IMR-90 (cell line): ENCODE results near the gene CBFA2T3. TPM values are rescaled to one million over a fixed set of nuclear protein-coding genes. Genes with fewer than 3 reads are reported as not detected.

ENCODE experiments used
- ATAC-seq: fragments of 200-7000 bp; cut with Tn5 transposase; 2 replicates; pipeline ENCODE4 v1.9.1; 2020; ENCODE audit warnings: low read depth, mild to moderate bottlenecking, moderate library complexity
- BruUV-seq: library from RNA; stranded (reverse); fragments of 400-500 nt; replicated peaks from 2 replicates; lab custom pipeline; 2021; lab: Mats Ljungman, UMichigan
- CTCF ChIA-PET: fragments of 300-600 bp; formaldehyde crosslinking; extraction: SDS; loops from one replicate; lab custom pipeline; 2021; ENCODE audit warnings: antibody characterized with exemption; lab: Yijun Ruan, JAX
- POLR2A ChIA-PET: fragments of 300-600 bp; sonication (Branson Sonifier 250); formaldehyde crosslinking; loops from one replicate; lab custom pipeline; 2022; ENCODE audit warnings: antibody characterized with exemption; ENCODE audit not compliant: unreplicated experiment; lab: Charles Lee
- DNase-seq: peaks from one replicate; pipeline ENCODE4 v3.0.0; 2013
- H2AFZ ChIP-seq: replicated peaks from 2 replicates; pipeline ENCODE3; 2013; ENCODE audit warnings: low read length, mild to moderate bottlenecking; ENCODE audit not compliant: poor library complexity
- H2AK5ac ChIP-seq: 2 replicates; pipeline ENCODE4 v1.6.1; 2013; ENCODE audit warnings: low read depth, low read length, inconsistent platforms
- H2AK9ac ChIP-seq: replicated peaks from 2 replicates; pipeline ENCODE3; 2013; ENCODE audit warnings: mild to moderate bottlenecking, low read depth, low read length, moderate library complexity; ENCODE audit not compliant: poor library complexity
- H2BK120ac ChIP-seq: 2 replicates; pipeline ENCODE4 v1.6.1; 2013; ENCODE audit warnings: low read depth, low read length, inconsistent platforms
- H2BK15ac ChIP-seq: 3 replicates; pipeline ENCODE4 v1.6.1; 2013; ENCODE audit warnings: low read depth, low read length, inconsistent platforms
- H2BK20ac ChIP-seq: 2 replicates; pipeline ENCODE4 v1.6.1; 2013; ENCODE audit warnings: low read depth, mild to moderate bottlenecking, inconsistent platforms, low read length, moderate library complexity
- H2BK5ac ChIP-seq: 2 replicates; pipeline ENCODE4 v1.6.1; 2013; ENCODE audit warnings: mild to moderate bottlenecking, low read depth, low read length, inconsistent platforms; ENCODE audit not compliant: poor library complexity, severe bottlenecking
- H3K14ac ChIP-seq: replicated peaks from 2 replicates; pipeline ENCODE4 v1.6.1; 2013; ENCODE audit warnings: low read depth, low read length, inconsistent platforms
- H3K18ac ChIP-seq: 2 replicates; pipeline ENCODE4 v1.6.1; 2013; ENCODE audit warnings: low read depth, low read length, control low read depth
- H3K23ac ChIP-seq: 2 replicates; pipeline ENCODE4 v1.6.1; 2013; ENCODE audit warnings: low read depth, low read length, inconsistent platforms
- H3K27ac ChIP-seq: 2 replicates; pipeline ENCODE4 v1.5.1; 2013; ENCODE audit warnings: mild to moderate bottlenecking, control low read depth, low read length; ENCODE audit not compliant: insufficient read depth
- H3K27me3 ChIP-seq: 2 replicates; pipeline ENCODE4 v1.6.1; 2013; ENCODE audit warnings: low read length; ENCODE audit not compliant: control insufficient read depth, insufficient read depth
- H3K36me3 ChIP-seq: 2 replicates; pipeline ENCODE4 v1.6.1; 2013; ENCODE audit warnings: low read length, mixed read lengths; ENCODE audit not compliant: control insufficient read depth, insufficient read depth
- H3K4ac ChIP-seq: 2 replicates; pipeline ENCODE4 v1.6.1; 2013; ENCODE audit warnings: low read depth, low read length, inconsistent platforms
- H3K4me1 ChIP-seq: 2 replicates; pipeline ENCODE4 v1.6.1; 2013; ENCODE audit warnings: low read length, mixed read lengths; ENCODE audit not compliant: control insufficient read depth, insufficient read depth
- H3K4me2 ChIP-seq: 2 replicates; pipeline ENCODE4 v1.6.1; 2013; ENCODE audit warnings: low read depth, mild to moderate bottlenecking, control low read depth, low read length, moderate library complexity
- H3K4me3 ChIP-seq: 2 replicates; pipeline ENCODE4 v1.5.1; 2013; ENCODE audit warnings: low read depth, mild to moderate bottlenecking, control low read depth, low read length, moderate library complexity; ENCODE audit not compliant: insufficient read depth
- H3K56ac ChIP-seq: 2 replicates; pipeline ENCODE4 v1.6.1; 2013; ENCODE audit warnings: low read length, inconsistent platforms; ENCODE audit not compliant: insufficient read depth; ENCODE audit errors: extremely low read depth
- H3K79me1 ChIP-seq, 2 experiments: 2 replicates each; pipeline ENCODE4 v1.6.1; 2013; ENCODE audit warnings: low read length in 2 of 2, inconsistent platforms in 1 of 2, low read depth in 1 of 2
- H3K9ac ChIP-seq: 2 replicates; pipeline ENCODE4 v1.6.1; 2013; ENCODE audit warnings: low read depth, low read length, control low read depth
- H3K9me1 ChIP-seq: 2 replicates; pipeline ENCODE4 v1.6.1; 2013; ENCODE audit warnings: low read length, inconsistent platforms; ENCODE audit not compliant: insufficient read depth
- H3K9me3 ChIP-seq: 2 replicates; pipeline ENCODE4 v1.6.1; 2013; ENCODE audit warnings: low read length; ENCODE audit not compliant: control insufficient read depth, insufficient read depth
- H4K20me1 ChIP-seq: 2 replicates; pipeline ENCODE4 v1.6.1; 2013; ENCODE audit warnings: low read length, inconsistent platforms; ENCODE audit not compliant: insufficient read depth
- H4K5ac ChIP-seq: 2 replicates; pipeline ENCODE4 v1.6.1; 2013; ENCODE audit warnings: mild to moderate bottlenecking, low read depth, low read length, control low read depth
- H4K8ac ChIP-seq, 2 experiments: 2 replicates each; pipeline ENCODE4 v1.6.1; 2013; ENCODE audit warnings: low read depth in 2 of 2, low read length in 2 of 2, control low read depth in 1 of 2, inconsistent platforms in 1 of 2
- H4K91ac ChIP-seq: 2 replicates; pipeline ENCODE4 v1.6.1; 2013; ENCODE audit warnings: low read depth, low read length, inconsistent platforms; ENCODE audit not compliant: insufficient read depth
- CEBPB ChIP-seq: IDR thresholded peaks from 2 replicates; pipeline ENCODE4 v1.6.1; 2012; ENCODE audit warnings: low read depth, low read length, improper control_type of control experiment
- CHD1 ChIP-seq: IDR thresholded peaks from 2 replicates; pipeline ENCODE4 v1.6.1; 2012; ENCODE audit warnings: low read depth, low read length, improper control_type of control experiment
- CTCF ChIP-seq: conservative IDR thresholded peaks from 2 replicates; pipeline ENCODE4 v1.5.1; 2012; ENCODE audit warnings: mild to moderate bottlenecking, low read depth, low read length, improper control_type of control experiment
- FOS ChIP-seq: fragments of 150-350 bp; IDR thresholded peaks from 2 replicates; pipeline ENCODE4 v1.6.1; 2016; ENCODE audit warnings: low read depth, low read length
- MAFK ChIP-seq: IDR thresholded peaks from 2 replicates; pipeline ENCODE4 v1.6.1; 2012; ENCODE audit warnings: low read depth, low read length, improper control_type of control experiment
- MXI1 ChIP-seq: IDR thresholded peaks from 2 replicates; pipeline ENCODE4 v1.6.1; 2012; ENCODE audit warnings: low read depth, mild to moderate bottlenecking, low read length, moderate library complexity, borderline replicate concordance
- NFE2L2 ChIP-seq: fragments of 150-350 bp; IDR thresholded peaks from 2 replicates; pipeline ENCODE4 v1.6.1; 2016; ENCODE audit warnings: low read depth, mild to moderate bottlenecking, low read length
- POLR2A ChIP-seq: IDR thresholded peaks from 2 replicates; pipeline ENCODE4 v1.6.1; 2012; ENCODE audit warnings: mild to moderate bottlenecking, low read depth, low read length
- RAD21 ChIP-seq: IDR thresholded peaks from 2 replicates; pipeline ENCODE4 v1.6.1; 2012; ENCODE audit warnings: low read length, improper control_type of control experiment
- RCOR1 ChIP-seq: IDR thresholded peaks from 2 replicates; pipeline ENCODE4 v1.6.1; 2012; ENCODE audit warnings: mild to moderate bottlenecking, low read length, improper control_type of control experiment; ENCODE audit not compliant: insufficient replicate concordance
- SMC3 ChIP-seq: fragments of 150-350 bp; IDR thresholded peaks from 2 replicates; pipeline ENCODE4 v1.6.1; 2016; ENCODE audit warnings: low read depth, mild to moderate bottlenecking, antibody characterized with exemption, low read length, moderate library complexity
- USF2 ChIP-seq: fragments of 150-350 bp; IDR thresholded peaks from 2 replicates; pipeline ENCODE4 v1.6.1; 2017; ENCODE audit warnings: mild to moderate bottlenecking, antibody characterized with exemption, low read length, low read depth
- WGBS, 2 experiments: methylation state at CpG; one replicate each; pipeline versions ENCODE4 v1.1.5 to v1.1.7; 2013; ENCODE audit warnings: missing lambda C conversion rate in 2 of 2; ENCODE audit not compliant: insufficient read length in 1 of 2; ENCODE audit errors: extremely low coverage in 2 of 2; 5-methylcytosine and 5-hydroxymethylcytosine counted together
- dilution Hi-C: fragments of 300-500 bp; cut with HindIII; formaldehyde crosslinking; loops from one replicate; pipeline ENCODE4 v1.14.3; 2018; ENCODE audit warnings: low sequenced_read_pairs; ENCODE audit not compliant: unreplicated experiment
- in situ Hi-C: fragments of 300-500 bp; cut with MboI; formaldehyde crosslinking; loops from 3 replicates; pipeline ENCODE4 v1.14.3; 2019; ENCODE audit warnings: low sequenced_read_pairs, inconsistent platforms, mixed read lengths
- intact Hi-C: fragments of 100-400 bp; cut with micrococcal nuclease; formaldehyde crosslinking; loops from 2 replicates; pipeline ENCODE4 v1.10.0; 2022
- polyA plus RNA-seq, 3 experiments: library from polyadenylated mRNA; depleted of rRNA; stranded (reverse); fragments of >200 nt; gene quantifications; 2 replicates each; pipeline ENCODE4 v1.2.3, GENCODE V29; 2012; ENCODE audit warnings: low replicate concordance in 1 of 3
- total RNA-seq: library from RNA; depleted of rRNA; stranded (reverse); fragments of >200 nt; gene quantifications from 2 replicates; pipeline ENCODE4 v1.2.3, GENCODE V29; 2012

The CBFA2T3 gene
- total and polyA plus RNA-seq, 2 of the 4 experiments (the other 2 are of a cell fraction), result not detected

- TF ChIP-seq CEBPB, result no peak
- no peak for TF ChIP-seq FOS
- no peak for TF ChIP-seq NFE2L2
- TF ChIP-seq MAFK, result no peak
- no peak for TF ChIP-seq RCOR1
These were observed 11.1 kb downstream of the CBFA2T3 start (continued) for GRCh38 chr16:88965826-88966480.

GRCh38 chr16:88965411-88965810 lies 11.6 kb downstream of the CBFA2T3 start:
- no peak overlapping the region for H2BK5ac ChIP-seq
- H4K20me1 ChIP-seq, result no peaks in the 10 kb centered on the region
- dilution Hi-C loops, result no loop called here
- no peaks in the 10 kb centered on the region for H3K79me1 ChIP-seq
- no peak overlapping the region for H4K8ac ChIP-seq
- H3K9me1 ChIP-seq, result no peaks in the 10 kb centered on the region
- H2AFZ ChIP-seq, result no peak overlapping the region
- BruUV-seq, result no TSS peak
- H3K18ac ChIP-seq, result no peak overlapping the region
- no peak overlapping the region for H2AK9ac ChIP-seq
- no peak overlapping the region for H3K23ac ChIP-seq
- ATAC-seq, result no peak
- H3K27me3 ChIP-seq, result peaks cover 52% of the 10 kb centered on the region
- no peak overlapping the region for H3K4me3 ChIP-seq
- intact Hi-C loops, result no loop called here
- H2BK120ac ChIP-seq, result no peak overlapping the region
- H3K56ac ChIP-seq, result no peak overlapping the region
- WGBS, 2 experiments, result 61% methylated on average over 4 of the region's 8 CpGs; no CpG with 5 or more reads in 1 of the 2 experiments
- in situ Hi-C loops, result no loop called here
- no peak overlapping the region for H4K5ac ChIP-seq
- no peak overlapping the region for H3K9ac ChIP-seq
- H4K91ac ChIP-seq, result no peak overlapping the region
- no peak overlapping the region for H3K27ac ChIP-seq
- H3K4ac ChIP-seq, result no peak overlapping the region
- H3K4me2 ChIP-seq, result no peak overlapping the region
- CTCF ChIA-PET, result no interaction called here
- no peaks in the 10 kb centered on the region for H3K4me1 ChIP-seq
- no peak for DNase-seq
- H3K9me3 ChIP-seq, result no peaks in the 10 kb centered on the region
- H2AK5ac ChIP-seq, result no peak overlapping the region
- POLR2A ChIA-PET, result no interaction called here
- TF ChIP-seq MAFK (no peak), CHD1 (no peak), CTCF (no peak), POLR2A (no peak), SMC3 (no peak), RAD21 (no peak), MXI1 (no peak), NFE2L2 (no peak), USF2 (no peak)
- no peak overlapping the region for H2BK20ac ChIP-seq
- H3K36me3 ChIP-seq, result no peaks in the 10 kb centered on the region
- no peak overlapping the region for H2BK15ac ChIP-seq
- H3K14ac ChIP-seq, result no peak overlapping the region
